Glomerular visceral epithelial cell (primary cell): Measurements from ENCODE around the gene B3GALT5.

Experiments used
- DNase-seq: peaks from one replicate; pipeline ENCODE4 v3.0.0-alpha.2; 2016; ENCODE audit errors: extremely low spot score

The B3GALT5 gene

GRCh38 chr21:39696618-39697017 is 83.9 kb downstream of the B3GALT5 start:
- DNase-seq: no peak

GRCh38 chr21:39700318-39700717 is 87.6 kb downstream of the B3GALT5 start:
- no peak for DNase-seq

GRCh38 chr21:39703578-39703977 is 90.8 kb downstream of the B3GALT5 start:
- no peak for DNase-seq

GRCh38 chr21:39705849-39706248 is 93.1 kb downstream of the B3GALT5 start:
- no peak for DNase-seq

- DNase-seq: no peak
Observed at GRCh38 chr21:39707316-39707715, 94.6 kb downstream of the B3GALT5 start.

- no peak for DNase-seq
Observed at GRCh38 chr21:39710866-39711265, 98.1 kb downstream of the B3GALT5 start.

- DNase-seq: no peak
Observed at GRCh38 chr21:39712273-39712672, 99.5 kb downstream of the B3GALT5 start.

DNA sequence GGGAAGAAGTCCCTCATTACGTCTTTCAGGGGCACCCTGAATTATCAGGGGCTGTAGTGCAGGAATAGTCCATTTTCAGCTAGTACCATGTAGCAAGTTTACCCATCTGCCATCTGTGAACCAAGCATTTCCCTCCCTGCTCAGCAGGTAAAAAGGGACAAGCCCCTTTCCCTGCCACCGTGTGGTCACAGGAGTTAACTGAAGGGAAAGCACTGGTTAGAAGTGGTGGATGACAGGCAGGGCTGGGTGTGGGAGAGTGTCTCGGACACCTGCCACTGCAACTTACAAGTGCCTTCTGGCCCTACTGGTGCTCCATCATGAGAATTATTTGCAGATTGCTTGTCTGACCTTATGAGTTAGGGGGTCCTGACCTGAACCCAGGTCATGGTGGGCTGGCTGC is 100.2 kb downstream of the B3GALT5 start:
- DNase-seq: no peak

DNA sequence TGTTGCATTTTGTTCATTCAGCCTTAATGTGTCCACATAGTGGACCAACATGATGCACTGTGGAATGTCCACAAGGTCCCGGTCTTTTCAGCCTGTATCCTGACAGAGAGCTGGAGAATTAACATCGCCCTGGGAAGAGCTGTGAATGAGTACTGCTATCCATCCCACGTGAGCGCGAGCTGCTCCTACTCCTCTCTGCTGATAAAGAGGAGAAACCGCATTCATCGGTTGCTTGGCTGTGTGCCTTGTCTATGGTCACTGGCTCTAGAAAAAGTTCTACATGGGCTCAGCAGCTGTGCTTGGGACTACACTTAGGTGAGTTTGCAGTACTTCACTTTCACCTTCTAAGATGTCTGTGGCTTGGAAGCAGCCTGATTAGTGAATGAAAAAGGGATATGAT is 101.2 kb downstream of the B3GALT5 start:
- no peak for DNase-seq

GRCh38 chr21:39714331-39714730 is 101.6 kb downstream of the B3GALT5 start:
- DNase-seq: no peak

DNA sequence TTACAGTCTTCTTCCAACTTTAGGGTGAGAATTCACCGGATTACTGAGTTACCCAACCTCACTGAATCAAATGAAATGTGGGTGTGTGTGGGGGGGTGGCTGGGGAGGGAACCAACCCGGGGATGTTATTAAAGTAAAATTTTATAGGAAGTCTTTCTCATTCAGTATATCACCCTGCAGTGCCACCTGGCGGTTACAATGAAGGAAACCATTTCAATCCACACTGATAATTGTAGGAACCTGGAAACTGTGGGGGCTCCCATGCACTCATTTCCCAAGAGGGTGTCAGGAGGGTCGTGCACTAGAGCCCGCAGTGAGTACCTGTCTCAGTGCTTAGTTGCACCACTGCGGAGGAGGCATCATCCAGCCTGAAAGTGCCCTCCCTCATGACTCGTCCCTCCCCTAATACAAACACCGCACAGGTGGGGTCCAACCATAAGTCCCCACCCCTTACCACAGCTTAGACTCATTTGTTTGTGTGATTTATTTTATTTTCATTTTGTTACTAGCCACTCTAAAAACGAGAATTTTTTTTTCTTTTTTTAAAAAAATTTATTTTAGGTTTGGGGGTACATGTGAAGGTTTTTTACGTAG is 103.2 kb downstream of the B3GALT5 start:
- peak; percentile 64 for DNase-seq

- no peak for DNase-seq
Observed at GRCh38 chr21:39720126-39720778, 107.5 kb downstream of the B3GALT5 start.

GRCh38 chr21:39721885-39722284 is 109.1 kb downstream of the B3GALT5 start:
- no peak for DNase-seq
